NCI-H446 treated with DMSO at 0.1 percent for 48 hours (cell line): Measurements from ENCODE around the gene CCDC34.
"Not testable (repeated sequence)": the region's sequence is repeated elsewhere in the genome, so short reads cannot be mapped to it uniquely, and the experiment has no call there.

ENCODE experiments used
- DNase-seq: peaks from one replicate; lab custom pipeline; 2025; lab: John Stamatoyannopoulos, UW

Gene CCDC34

GRCh38 chr11:27361649-27362431 lies 1.2 kb downstream of the CCDC34 start:
- no peak for DNase-seq

- no peak for DNase-seq
These were observed 4.7 kb downstream of the CCDC34 start for GRCh38 chr11:27358296-27358695.

GRCh38 chr11:27357250-27357649 lies 5.8 kb downstream of the CCDC34 start:
- no peak for DNase-seq

GRCh38 chr11:27356624-27357222 lies 6.3 kb downstream of the CCDC34 start:
- no peak for DNase-seq

GRCh38 chr11:27355575-27356104 lies 7.4 kb downstream of the CCDC34 start:
- no peak for DNase-seq

- no peak for DNase-seq
These were observed 8.6 kb downstream of the CCDC34 start for GRCh38 chr11:27354359-27354965.

- DNase-seq, result no peak
These were observed 9.2 kb downstream of the CCDC34 start for GRCh38 chr11:27353593-27354358.

GRCh38 chr11:27352781-27353180 lies 10.2 kb downstream of the CCDC34 start:
- DNase-seq, result no peak

GRCh38 chr11:27350511-27350910 lies 12.5 kb downstream of the CCDC34 start:
- DNase-seq, result peak; percentile 87

GRCh38 chr11:27349919-27350318 lies 13.1 kb downstream of the CCDC34 start:
- no peak for DNase-seq

GRCh38 chr11:27348340-27348873 lies 14.6 kb downstream of the CCDC34 start:
- no peak for DNase-seq

GRCh38 chr11:27347359-27348339 lies 15.4 kb downstream of the CCDC34 start:
- DNase-seq, result no peak

GRCh38 chr11:27339941-27340340 lies 23.1 kb downstream of the CCDC34 start:
- DNase-seq, result no peak

- not testable (repeated sequence) for DNase-seq
These were observed 28.3 kb downstream of the CCDC34 start for GRCh38 chr11:27334764-27335163.

GRCh38 chr11:27331981-27332380 lies 31.0 kb downstream of the CCDC34 start:
- no peak for DNase-seq

GRCh38 chr11:27330633-27331270 lies 32.3 kb downstream of the CCDC34 start:
- DNase-seq, result no peak

- DNase-seq, result no peak
These were observed 33.0 kb downstream of the CCDC34 start for GRCh38 chr11:27329867-27330632.

- DNase-seq, result no peak
These were observed 34.4 kb downstream of the CCDC34 start for GRCh38 chr11:27328614-27329013.

GRCh38 chr11:27327064-27327463 lies 36.0 kb downstream of the CCDC34 start:
- not testable (repeated sequence) for DNase-seq
